Type B pancreatic cell (in vitro differentiated cells): Measurements from ENCODE around the gene PAQR7. TPM values are rescaled to one million over a fixed set of nuclear protein-coding genes. Genes with fewer than 3 reads are reported as not detected.

Source experiments
- DNase-seq: peaks from one replicate; pipeline ENCODE4 v3.0.0; 2021; ENCODE audit warnings: mixed read lengths; ENCODE audit not compliant: unreplicated experiment; ENCODE audit errors: extremely low spot score
- H3K27ac Mint-ChIP-seq: 2 replicates; pipeline ENCODE4 v1.8.0; 2021; ENCODE audit warnings: mild to moderate bottlenecking, mixed read lengths
- H3K27me3 Mint-ChIP-seq: 2 replicates; pipeline ENCODE4 v1.8.0; 2021; ENCODE audit warnings: mixed read lengths
- H3K36me3 Mint-ChIP-seq: 2 replicates; pipeline ENCODE4 v1.8.0; 2021; ENCODE audit warnings: mixed read lengths
- H3K4me1 Mint-ChIP-seq: one replicate; pipeline ENCODE4 v1.8.0; 2021; ENCODE audit warnings: mixed read lengths; ENCODE audit not compliant: unreplicated experiment
- H3K4me3 Mint-ChIP-seq: 2 replicates; pipeline ENCODE4 v1.8.0; 2021; ENCODE audit warnings: mild to moderate bottlenecking, mixed read lengths
- H3K9me3 Mint-ChIP-seq: 2 replicates; pipeline ENCODE4 v1.8.0; 2021; ENCODE audit warnings: mixed read lengths
- CTCF ChIP-seq: fragments of 200-600 bp; sonication (generic); conservative IDR thresholded peaks from 2 replicates; pipeline ENCODE4 v1.5.0; 2021; ENCODE audit warnings: antibody characterized with exemption, mild to moderate bottlenecking
- total RNA-seq: library from RNA; stranded (reverse); gene quantifications from 2 replicates; pipeline ENCODE4 v1.2.1, GENCODE V29; 2021; ENCODE audit warnings: low replicate concordance

Gene PAQR7
- total RNA-seq, 1 donor from 2014 or later: 24.3 TPM

- TF ChIP-seq CTCF: peak; percentile 26
- DNase-seq: peak; percentile 95
- peak within 1 kb of the TSS; percentile 98 for H3K27ac Mint-ChIP-seq
- peaks cover 29% of the 10 kb centered on the region for H3K36me3 Mint-ChIP-seq
- H3K4me3 Mint-ChIP-seq: peak within 1 kb of the TSS; percentile 99
- no peaks in the 10 kb centered on the region for H3K27me3 Mint-ChIP-seq
- H3K4me1 Mint-ChIP-seq: peaks cover 38% of the 10 kb centered on the region
- H3K9me3 Mint-ChIP-seq: no peaks in the 10 kb centered on the region
Measured at GRCh38 chr1:25905680-25906643, 30.5 kb upstream of the PAQR7 start, which contains the start of gene STMN1. TSS of gene STMN1 (minus strand) at chr1:25906419. CDS start at chr1:25904676, 1,743 bp downstream.

- peaks cover 38% of the 10 kb centered on the region for H3K36me3 Mint-ChIP-seq
- TF ChIP-seq CTCF: peak; percentile 44
- H3K9me3 Mint-ChIP-seq: no peaks in the 10 kb centered on the region
- peak overlapping the region; percentile 99 for H3K4me3 Mint-ChIP-seq
- peaks cover 41% of the 10 kb centered on the region for H3K4me1 Mint-ChIP-seq
- peak overlapping the region; percentile 98 for H3K27ac Mint-ChIP-seq
- peak; percentile 97 for DNase-seq
- H3K27me3 Mint-ChIP-seq: no peaks in the 10 kb centered on the region
Measured at GRCh38 chr1:25904943-25905679, 29.6 kb upstream of the PAQR7 start.

GRCh38 chr1:25903986-25904385, 28.5 kb upstream of the PAQR7 start:
- H3K9me3 Mint-ChIP-seq: no peaks in the 10 kb centered on the region
- peaks cover 43% of the 10 kb centered on the region for H3K4me1 Mint-ChIP-seq
- peaks cover 42% of the 10 kb centered on the region for H3K36me3 Mint-ChIP-seq
- peak overlapping the region; percentile 99 for H3K4me3 Mint-ChIP-seq
- no peak for TF ChIP-seq CTCF
- no peak for DNase-seq
- no peaks in the 10 kb centered on the region for H3K27me3 Mint-ChIP-seq
- peak overlapping the region; percentile 98 for H3K27ac Mint-ChIP-seq

- DNase-seq: no peak
- TF ChIP-seq CTCF: no peak
- H3K4me3 Mint-ChIP-seq: peak overlapping the region; percentile 65
- H3K9me3 Mint-ChIP-seq: no peaks in the 10 kb centered on the region
- peaks cover 44% of the 10 kb centered on the region for H3K4me1 Mint-ChIP-seq
- no peaks in the 10 kb centered on the region for H3K27me3 Mint-ChIP-seq
- H3K36me3 Mint-ChIP-seq: peaks cover 47% of the 10 kb centered on the region
- peak overlapping the region; percentile 54 for H3K27ac Mint-ChIP-seq
Measured at GRCh38 chr1:25902462-25902861, 27.0 kb upstream of the PAQR7 start.

GRCh38 chr1:25900219-25900618, 24.7 kb upstream of the PAQR7 start:
- Mint-ChIP-seq H3K36me3 (peaks cover 52% of the 10 kb centered on the region), H3K4me1 (peaks cover 53% of the 10 kb centered on the region), H3K4me3 (no peak overlapping the region), H3K27me3 (no peaks in the 10 kb centered on the region), H3K27ac (no peak overlapping the region), H3K9me3 (no peaks in the 10 kb centered on the region)
- DNase-seq: no peak
- no peak for TF ChIP-seq CTCF
